ENCODE measurements around the gene PRKAA2.

Gene PRKAA2

GRCh38 chr1:56631901-56632300, 13.2 kb upstream of the PRKAA2 start:
- Histone ChIP-seq H3K36me3 (ENCODE audit: control insufficient read depth in 5 of 5, insufficient read depth in 5 of 5, low read length in 5 of 5) (no peaks in the 10 kb centered on the region), H3K9me3 (ENCODE audit: control insufficient read depth in 5 of 5, low read length in 5 of 5) (no peaks in the 10 kb centered on the region), H3K4me3 (ENCODE audit: low read depth in 1 of 5, low read length in 5 of 5) (no peak overlapping the region), H3K9ac (ENCODE audit: low read length in 5 of 5) (no peak overlapping the region), H3K27ac (ENCODE audit: low read depth, low read length) (no peak overlapping the region), H3K4me1 (ENCODE audit: control insufficient read depth in 5 of 5, insufficient read depth in 5 of 5, low read length in 5 of 5) (no peaks in the 10 kb centered on the region), H3K27me3 (ENCODE audit: control insufficient read depth in 5 of 5, insufficient read depth in 4 of 5, low read length in 5 of 5) (no peaks in the 10 kb centered on the region)

GRCh38 chr1:56634981-56635380, 10.1 kb upstream of the PRKAA2 start:
- Histone ChIP-seq H3K4me3 (ENCODE audit: low read depth in 1 of 5, low read length in 5 of 5) (no peak overlapping the region), H3K27me3 (ENCODE audit: control insufficient read depth in 5 of 5, insufficient read depth in 4 of 5, low read length in 5 of 5) (no peaks in the 10 kb centered on the region), H3K27ac (ENCODE audit: low read depth, low read length) (no peak overlapping the region), H3K9ac (ENCODE audit: low read length in 5 of 5) (no peak overlapping the region), H3K36me3 (ENCODE audit: control insufficient read depth in 5 of 5, insufficient read depth in 5 of 5, low read length in 5 of 5) (no peaks in the 10 kb centered on the region), H3K4me1 (ENCODE audit: control insufficient read depth in 5 of 5, insufficient read depth in 5 of 5, low read length in 5 of 5) (no peaks in the 10 kb centered on the region), H3K9me3 (ENCODE audit: control insufficient read depth in 5 of 5, low read length in 5 of 5) (no peaks in the 10 kb centered on the region)

GRCh38 chr1:56638248-56638647, 6.9 kb upstream of the PRKAA2 start:
- Histone ChIP-seq H3K4me1 (ENCODE audit: control insufficient read depth in 5 of 5, insufficient read depth in 5 of 5, low read length in 5 of 5) (no peaks in the 10 kb centered on the region), H3K4me3 (ENCODE audit: low read depth in 1 of 5, low read length in 5 of 5) (no peak overlapping the region), H3K36me3 (ENCODE audit: control insufficient read depth in 5 of 5, insufficient read depth in 5 of 5, low read length in 5 of 5) (no peaks in the 10 kb centered on the region), H3K9me3 (ENCODE audit: control insufficient read depth in 5 of 5, low read length in 5 of 5) (no peaks in the 10 kb centered on the region), H3K27me3 (ENCODE audit: control insufficient read depth in 5 of 5, insufficient read depth in 4 of 5, low read length in 5 of 5) (no peaks in the 10 kb centered on the region), H3K9ac (ENCODE audit: low read length in 5 of 5) (no peak overlapping the region), H3K27ac (ENCODE audit: low read depth, low read length) (no peak overlapping the region)

- Histone ChIP-seq H3K4me1 (ENCODE audit: control insufficient read depth in 5 of 5, insufficient read depth in 5 of 5, low read length in 5 of 5) (peaks cover 0 to 3% (median 2%) of the 10 kb centered on the region in 5 donors), H3K9ac (ENCODE audit: low read length in 5 of 5) (no peak overlapping the region), H3K9me3 (ENCODE audit: control insufficient read depth in 5 of 5, low read length in 5 of 5) (no peaks in the 10 kb centered on the region), H3K27me3 (ENCODE audit: control insufficient read depth in 5 of 5, insufficient read depth in 4 of 5, low read length in 5 of 5) (peaks cover 0 to 3% (median 0%) of the 10 kb centered on the region in 5 donors), H3K36me3 (ENCODE audit: control insufficient read depth in 5 of 5, insufficient read depth in 5 of 5, low read length in 5 of 5) (no peaks in the 10 kb centered on the region), H3K4me3 (ENCODE audit: low read depth in 1 of 5, low read length in 5 of 5) (no peak overlapping the region), H3K27ac (ENCODE audit: low read depth, low read length) (no peak overlapping the region)
Measured at GRCh38 chr1:56639211-56639610, 5.9 kb upstream of the PRKAA2 start.

DNA sequence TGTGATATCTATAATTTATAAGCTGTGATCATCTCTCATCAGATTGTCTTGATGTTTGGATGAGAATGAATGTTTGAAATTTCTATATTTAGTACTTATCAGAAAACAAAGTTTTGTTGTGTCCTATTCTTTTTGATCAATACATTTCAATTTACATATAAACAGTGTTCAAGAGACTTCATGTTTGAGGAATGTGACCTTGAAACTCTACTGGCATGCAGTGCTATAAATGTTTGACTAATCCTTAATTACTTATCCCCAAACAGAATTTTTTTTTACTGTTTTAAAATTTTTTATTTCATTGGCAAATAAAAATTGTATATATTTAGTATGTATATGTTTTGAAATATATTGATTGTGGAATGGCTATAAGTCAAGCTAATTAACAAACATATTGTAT, 1.5 kb upstream of the PRKAA2 start:
- Histone ChIP-seq H3K27me3 (ENCODE audit: control insufficient read depth in 5 of 5, insufficient read depth in 4 of 5, low read length in 5 of 5) (peaks cover 0 to 13% (median 3%) of the 10 kb centered on the region in 5 donors), H3K9ac (ENCODE audit: low read length in 5 of 5) (no peak overlapping the region), H3K4me3 (ENCODE audit: low read depth in 1 of 5, low read length in 5 of 5) (no peak overlapping the region), H3K9me3 (ENCODE audit: control insufficient read depth in 5 of 5, low read length in 5 of 5) (no peaks in the 10 kb centered on the region), H3K27ac (ENCODE audit: low read depth, low read length) (no peak overlapping the region), H3K36me3 (ENCODE audit: control insufficient read depth in 5 of 5, insufficient read depth in 5 of 5, low read length in 5 of 5) (no peaks in the 10 kb centered on the region), H3K4me1 (ENCODE audit: control insufficient read depth in 5 of 5, insufficient read depth in 5 of 5, low read length in 5 of 5) (peaks cover 0 to 19% (median 15%) of the 10 kb centered on the region in 5 donors)

DNA sequence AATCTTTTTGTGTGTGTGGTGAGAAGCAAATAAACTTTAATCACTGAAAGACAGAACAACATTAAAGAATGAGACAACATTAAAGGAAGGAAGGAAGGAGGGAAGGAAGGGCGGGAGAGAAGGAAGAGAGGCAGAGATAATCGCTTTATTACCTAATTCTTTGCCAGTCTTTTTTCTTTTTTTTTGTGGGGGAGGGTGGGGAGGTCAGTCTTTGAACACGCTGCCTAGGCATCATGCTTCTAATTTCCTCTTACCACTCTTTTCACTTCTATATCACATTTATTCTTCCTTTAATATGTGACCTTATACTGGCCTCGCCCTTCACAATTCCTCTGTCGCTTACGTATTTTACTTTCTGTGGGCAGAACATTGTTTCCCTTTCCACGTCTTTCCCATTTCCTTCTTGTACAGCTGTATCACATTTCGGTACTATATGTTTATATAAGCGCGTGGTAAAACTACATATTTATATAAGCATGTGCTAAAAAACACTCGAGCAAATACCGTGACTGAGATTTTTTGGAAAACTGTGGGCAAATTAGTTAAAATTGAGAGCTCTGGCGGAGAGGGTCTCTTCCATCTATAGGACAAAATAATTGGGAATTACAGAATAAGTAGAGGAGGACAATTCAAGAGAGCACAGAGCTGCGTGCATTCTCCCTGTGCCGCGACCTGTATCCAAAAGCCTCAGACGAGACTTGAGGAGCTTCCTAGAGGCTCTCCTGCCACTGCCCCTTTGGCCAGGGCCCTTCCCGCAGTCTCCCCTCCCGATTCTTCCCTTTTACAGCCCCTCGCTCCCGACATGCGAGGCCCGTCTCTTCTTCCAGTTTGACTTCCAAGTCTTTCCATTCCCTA, 823 bp upstream of the PRKAA2 start:
- no peak overlapping the region for H3K27ac ChIP-seq (ENCODE audit: low read depth, low read length)
- H3K9me3 ChIP-seq (ENCODE audit: control insufficient read depth in 5 of 5, low read length in 5 of 5) = no peaks in the 10 kb centered on the region
- H3K9ac ChIP-seq (ENCODE audit: low read length in 5 of 5) = peak overlapping the region in 3 of 5 donors; percentile 45 to 72 (median 56)
- H3K4me3 ChIP-seq (ENCODE audit: low read depth in 1 of 5, low read length in 5 of 5) = peak overlapping the region; percentile 64 to 87 (median 72)
- peaks cover 0 to 19% (median 15%) of the 10 kb centered on the region in 5 donors for H3K4me1 ChIP-seq (ENCODE audit: control insufficient read depth in 5 of 5, insufficient read depth in 5 of 5, low read length in 5 of 5)
- no peaks in the 10 kb centered on the region for H3K36me3 ChIP-seq (ENCODE audit: control insufficient read depth in 5 of 5, insufficient read depth in 5 of 5, low read length in 5 of 5)
- peaks cover 0 to 13% (median 3%) of the 10 kb centered on the region in 5 donors for H3K27me3 ChIP-seq (ENCODE audit: control insufficient read depth in 5 of 5, insufficient read depth in 4 of 5, low read length in 5 of 5)

DNA sequence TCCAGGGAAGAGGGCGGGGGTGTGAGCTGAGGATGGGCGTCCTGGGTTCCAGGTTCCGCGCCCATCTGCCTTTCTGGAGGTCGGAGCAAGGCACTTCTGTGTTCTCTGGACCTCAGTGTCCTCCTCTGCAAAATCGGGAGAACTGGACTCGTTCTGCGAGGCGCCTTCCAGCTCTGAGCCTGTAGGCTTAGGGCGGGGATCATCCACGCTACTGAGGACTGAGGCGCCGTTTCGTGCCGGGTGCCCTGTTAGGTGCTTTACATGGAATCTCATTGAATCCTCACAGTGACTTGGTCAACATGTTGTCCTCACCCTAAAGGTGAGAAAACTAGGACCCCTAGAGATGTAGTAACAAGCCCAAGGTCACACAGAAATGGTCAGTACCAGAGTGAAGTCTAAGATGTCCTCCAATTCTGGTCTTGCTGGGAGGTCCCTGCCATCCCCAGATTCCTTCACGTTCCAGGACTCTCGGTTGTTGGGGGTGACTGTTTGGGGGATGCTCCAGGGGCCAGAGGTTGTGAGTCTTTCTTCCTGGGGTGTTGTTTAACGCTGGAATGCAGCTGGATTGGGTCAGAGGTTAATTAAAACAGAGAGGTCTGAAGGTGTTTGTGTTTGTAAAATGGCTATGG, 677 bp downstream of the PRKAA2 start:
- no peaks in the 10 kb centered on the region for H3K36me3 ChIP-seq (ENCODE audit: control insufficient read depth in 5 of 5, insufficient read depth in 5 of 5, low read length in 5 of 5)
- H3K4me1 ChIP-seq (ENCODE audit: control insufficient read depth in 5 of 5, insufficient read depth in 5 of 5, low read length in 5 of 5) = peaks cover 0 to 19% (median 15%) of the 10 kb centered on the region in 5 donors
- H3K27ac ChIP-seq (ENCODE audit: low read depth, low read length) = no peak overlapping the region
- peak overlapping the region in 4 of 5 donors; percentile 39 to 61 (median 49) for H3K9ac ChIP-seq (ENCODE audit: low read length in 5 of 5)
- H3K9me3 ChIP-seq (ENCODE audit: control insufficient read depth in 5 of 5, low read length in 5 of 5) = no peaks in the 10 kb centered on the region
- H3K4me3 ChIP-seq (ENCODE audit: low read depth in 1 of 5, low read length in 5 of 5) = peak overlapping the region; percentile 64 to 87 (median 72)
- H3K27me3 ChIP-seq (ENCODE audit: control insufficient read depth in 5 of 5, insufficient read depth in 4 of 5, low read length in 5 of 5) = peaks cover 0 to 13% (median 3%) of the 10 kb centered on the region in 5 donors

DNA sequence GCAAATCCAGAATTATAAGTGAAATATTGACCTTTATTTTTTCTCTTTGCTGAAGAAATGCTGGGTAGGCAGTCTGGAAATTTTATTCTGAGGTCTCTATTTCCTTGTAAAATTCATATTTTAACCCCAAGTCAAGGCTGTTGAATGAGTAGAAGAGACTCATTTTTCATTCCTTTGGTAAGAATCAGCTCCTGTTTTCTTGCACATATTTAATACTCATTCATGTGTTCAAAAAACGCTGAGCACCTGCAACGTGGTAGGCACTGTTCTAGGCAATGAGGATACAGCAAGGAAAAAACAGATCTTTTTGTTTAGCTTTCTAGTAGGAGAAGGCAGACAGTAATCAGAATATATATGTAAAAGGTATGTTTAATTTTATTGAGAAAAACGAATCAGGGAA, 1.5 kb downstream of the PRKAA2 start:
- H3K27me3 ChIP-seq (ENCODE audit: control insufficient read depth in 5 of 5, insufficient read depth in 4 of 5, low read length in 5 of 5) = peaks cover 0 to 13% (median 3%) of the 10 kb centered on the region in 5 donors
- H3K4me3 ChIP-seq (ENCODE audit: low read depth in 1 of 5, low read length in 5 of 5) = no peak overlapping the region

DNA sequence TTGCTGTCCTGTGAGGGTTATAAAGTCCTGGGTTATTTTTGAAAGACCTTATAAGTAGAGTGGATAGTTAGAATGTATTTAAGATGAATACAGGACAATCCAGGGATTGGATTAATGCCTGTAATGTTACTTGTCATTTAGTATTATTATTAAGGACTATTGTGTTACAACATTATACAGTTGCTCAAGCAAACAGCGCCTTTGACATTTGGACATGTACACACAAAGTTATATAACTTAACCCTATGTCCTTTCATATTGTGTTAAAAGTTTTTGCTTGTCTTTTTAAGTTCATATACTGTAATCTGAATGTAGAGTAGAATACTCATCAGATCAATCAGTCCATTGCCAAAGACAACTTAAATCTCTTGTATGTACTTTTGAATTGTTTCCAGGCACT, 2.0 kb downstream of the PRKAA2 start:
- H3K27ac ChIP-seq (ENCODE audit: low read depth, low read length) = no peak overlapping the region
- peaks cover 0 to 19% (median 15%) of the 10 kb centered on the region in 5 donors for H3K4me1 ChIP-seq (ENCODE audit: control insufficient read depth in 5 of 5, insufficient read depth in 5 of 5, low read length in 5 of 5)
- no peaks in the 10 kb centered on the region for H3K9me3 ChIP-seq (ENCODE audit: control insufficient read depth in 5 of 5, low read length in 5 of 5)
- H3K27me3 ChIP-seq (ENCODE audit: control insufficient read depth in 5 of 5, insufficient read depth in 4 of 5, low read length in 5 of 5) = peaks cover 0 to 13% (median 3%) of the 10 kb centered on the region in 5 donors
- no peak overlapping the region for H3K4me3 ChIP-seq (ENCODE audit: low read depth in 1 of 5, low read length in 5 of 5)
- no peaks in the 10 kb centered on the region for H3K36me3 ChIP-seq (ENCODE audit: control insufficient read depth in 5 of 5, insufficient read depth in 5 of 5, low read length in 5 of 5)
- no peak overlapping the region for H3K9ac ChIP-seq (ENCODE audit: low read length in 5 of 5)

More for the DNA sequence above, 1.5 kb downstream of the PRKAA2 start:
- Histone ChIP-seq H3K9me3 (ENCODE audit: control insufficient read depth in 5 of 5, low read length in 5 of 5) (no peaks in the 10 kb centered on the region), H3K4me1 (ENCODE audit: control insufficient read depth in 5 of 5, insufficient read depth in 5 of 5, low read length in 5 of 5) (peaks cover 0 to 19% (median 15%) of the 10 kb centered on the region in 5 donors), H3K9ac (ENCODE audit: low read length in 5 of 5) (no peak overlapping the region), H3K36me3 (ENCODE audit: control insufficient read depth in 5 of 5, insufficient read depth in 5 of 5, low read length in 5 of 5) (no peaks in the 10 kb centered on the region), H3K27ac (ENCODE audit: low read depth, low read length) (no peak overlapping the region)

- Histone ChIP-seq H3K4me3 (ENCODE audit: low read depth in 1 of 5, low read length in 5 of 5) (no peak overlapping the region), H3K4me1 (ENCODE audit: control insufficient read depth in 5 of 5, insufficient read depth in 5 of 5, low read length in 5 of 5) (peaks cover 0 to 19% (median 15%) of the 10 kb centered on the region in 5 donors), H3K27me3 (ENCODE audit: control insufficient read depth in 5 of 5, insufficient read depth in 4 of 5, low read length in 5 of 5) (peaks cover 0 to 13% (median 3%) of the 10 kb centered on the region in 5 donors), H3K9me3 (ENCODE audit: control insufficient read depth in 5 of 5, low read length in 5 of 5) (no peaks in the 10 kb centered on the region), H3K36me3 (ENCODE audit: control insufficient read depth in 5 of 5, insufficient read depth in 5 of 5, low read length in 5 of 5) (no peaks in the 10 kb centered on the region), H3K9ac (ENCODE audit: low read length in 5 of 5) (no peak overlapping the region), H3K27ac (ENCODE audit: low read depth, low read length) (no peak overlapping the region)
Measured at GRCh38 chr1:56648546-56648945, 3.4 kb downstream of the PRKAA2 start.
